Lower leg skin (tissue), 3 donors: Measurements from ENCODE around the gene TMEM200C.

ENCODE experiments used
- POLR2A ChIP-seq, 2 donors: fragments of 450-650 bp; IDR thresholded peaks; one replicate each; pipeline ENCODE4 v1.6.1; 2016 to 2017; ENCODE audit warnings: antibody characterized with exemption in 2 of 2, mild to moderate bottlenecking in 1 of 2, moderate library complexity in 1 of 2
- TF ChIP-seq, protein P1 (sequence below), 3 donors: fragments of 450-650 bp; IDR thresholded peaks; one replicate each; pipeline ENCODE4 v1.5.1; 2016; ENCODE audit warnings: antibody characterized with exemption in 3 of 3, mild to moderate bottlenecking in 3 of 3, moderate library complexity in 2 of 3

DNA sequence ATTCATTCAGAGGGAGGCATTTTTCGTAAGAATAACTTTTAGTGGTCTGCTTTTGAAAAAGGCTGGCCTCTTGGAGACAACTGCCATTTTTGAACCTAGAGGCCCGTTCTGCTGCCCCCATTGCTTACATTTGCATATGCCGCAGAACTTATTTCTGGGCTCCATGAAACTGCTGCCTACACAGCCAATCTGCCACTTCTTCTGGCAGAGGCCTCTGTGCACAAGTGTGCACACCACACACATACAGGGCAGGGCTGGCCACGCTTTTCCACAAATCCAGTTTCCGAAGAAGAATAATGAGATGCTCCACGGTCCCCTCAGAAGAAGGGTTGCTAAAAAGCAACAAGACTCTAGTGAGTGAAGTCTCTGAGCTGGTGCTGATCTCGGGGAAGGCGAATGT is 56.2 kb downstream of the TMEM200C start:
- TF ChIP-seq, protein P1, sequence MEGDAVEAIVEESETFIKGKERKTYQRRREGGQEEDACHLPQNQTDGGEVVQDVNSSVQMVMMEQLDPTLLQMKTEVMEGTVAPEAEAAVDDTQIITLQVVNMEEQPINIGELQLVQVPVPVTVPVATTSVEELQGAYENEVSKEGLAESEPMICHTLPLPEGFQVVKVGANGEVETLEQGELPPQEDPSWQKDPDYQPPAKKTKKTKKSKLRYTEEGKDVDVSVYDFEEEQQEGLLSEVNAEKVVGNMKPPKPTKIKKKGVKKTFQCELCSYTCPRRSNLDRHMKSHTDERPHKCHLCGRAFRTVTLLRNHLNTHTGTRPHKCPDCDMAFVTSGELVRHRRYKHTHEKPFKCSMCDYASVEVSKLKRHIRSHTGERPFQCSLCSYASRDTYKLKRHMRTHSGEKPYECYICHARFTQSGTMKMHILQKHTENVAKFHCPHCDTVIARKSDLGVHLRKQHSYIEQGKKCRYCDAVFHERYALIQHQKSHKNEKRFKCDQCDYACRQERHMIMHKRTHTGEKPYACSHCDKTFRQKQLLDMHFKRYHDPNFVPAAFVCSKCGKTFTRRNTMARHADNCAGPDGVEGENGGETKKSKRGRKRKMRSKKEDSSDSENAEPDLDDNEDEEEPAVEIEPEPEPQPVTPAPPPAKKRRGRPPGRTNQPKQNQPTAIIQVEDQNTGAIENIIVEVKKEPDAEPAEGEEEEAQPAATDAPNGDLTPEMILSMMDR (IDR thresholded peaks at IDR 0.05), result no peak
- no peak for TF ChIP-seq POLR2A (IDR thresholded peaks at IDR 0.05)
